Fibroblast of lung (primary cell): Measurements from ENCODE around the gene ADCK1. TPM values are rescaled to one million over a fixed set of nuclear protein-coding genes. Genes with fewer than 3 reads are reported as not detected.

Experiments used
- DNase-seq, 2 donors: peaks; one replicate each; pipeline versions ENCODE4 v3.0.0 to v3.0.0-alpha.2; 2010; ENCODE audit warnings: low read depth in 2 of 2
- H2AFZ ChIP-seq: 2 replicates; pipeline ENCODE4 v1.5.1; 2012; ENCODE audit warnings: low read length, control low read depth, inconsistent platforms
- H3K27ac ChIP-seq: 2 replicates; pipeline ENCODE4 v1.5.1; 2011; ENCODE audit warnings: low read length, control low read depth; ENCODE audit not compliant: insufficient read depth
- H3K27me3 ChIP-seq: 2 replicates; pipeline ENCODE4 v1.5.1; 2011; ENCODE audit warnings: mild to moderate bottlenecking, low read length; ENCODE audit not compliant: control insufficient read depth, insufficient read depth
- H3K36me3 ChIP-seq: 2 replicates; pipeline ENCODE4 v1.5.1; 2011; ENCODE audit warnings: low read length; ENCODE audit not compliant: control insufficient read depth, insufficient read depth
- H3K4me1 ChIP-seq: 2 replicates; pipeline ENCODE4 v1.5.1; 2011; ENCODE audit warnings: low read length; ENCODE audit not compliant: control insufficient read depth, insufficient read depth; ENCODE audit errors: extremely low read depth
- H3K4me2 ChIP-seq: 2 replicates; pipeline ENCODE4 v1.5.1; 2011; ENCODE audit warnings: low read length, control low read depth; ENCODE audit not compliant: insufficient read depth; ENCODE audit errors: extremely low read depth
- H3K4me3 ChIP-seq, 4 experiments: fragments of 200-600 bp in 1 of 4; sonication (generic) in 1 of 4; replicated peaks in 1 of 4; 2 replicates each; pipeline ENCODE4 v1.5.1; 2011 to 2016; ENCODE audit warnings: low read length in 4 of 4, low read depth in 3 of 4, mild to moderate bottlenecking in 3 of 4, control low read depth in 2 of 4, inconsistent platforms in 1 of 4, mixed read lengths in 1 of 4; ENCODE audit not compliant: insufficient read depth in 1 of 4; ENCODE audit errors: control extremely low read depth in 1 of 4
- H3K79me2 ChIP-seq: 2 replicates; pipeline ENCODE4 v1.5.1; 2012; ENCODE audit warnings: mild to moderate bottlenecking, low read length, inconsistent platforms; ENCODE audit not compliant: control insufficient read depth, insufficient read depth
- H3K9ac ChIP-seq: 2 replicates; pipeline ENCODE4 v1.5.1; 2011; ENCODE audit warnings: mild to moderate bottlenecking, low read length, control low read depth; ENCODE audit not compliant: insufficient read depth
- H3K9me3 ChIP-seq: 2 replicates; pipeline ENCODE4 v1.5.1; 2012; ENCODE audit warnings: low read depth, low read length; ENCODE audit not compliant: control insufficient read depth, insufficient read depth
- H4K20me1 ChIP-seq: 2 replicates; pipeline ENCODE4 v1.5.1; 2011; ENCODE audit warnings: low read length; ENCODE audit not compliant: control insufficient read depth, insufficient read depth; ENCODE audit errors: extremely low read depth
- EZH2 ChIP-seq: IDR thresholded peaks from 2 replicates; pipeline ENCODE4 v1.5.1; 2012; ENCODE audit warnings: low read length, control low read depth, mild to moderate bottlenecking; ENCODE audit errors: missing control alignments
- polyA plus RNA-seq, 2 donors: library from polyadenylated mRNA; depleted of rRNA in 1 of 2; stranded (reverse) in 1 of 2; unstranded in 1 of 2; fragments of >200 nt; gene quantifications; 2 replicates each; pipeline ENCODE4 v1.2.1, GENCODE V29; 2011 to 2012; ENCODE audit warnings: missing spikeins in 1 of 2
- total RNA-seq: library from RNA; depleted of rRNA; stranded (reverse); fragments of >200 nt; gene quantifications from 2 replicates; pipeline ENCODE4 v1.2.1, GENCODE V29; 2014
- TF ChIP-seq, protein P1 (sequence below), 2 donors: IDR thresholded peaks in 1 of 2; conservative IDR thresholded peaks in 1 of 2; 1 replicate in 1 of 2; 2 replicates in 1 of 2; pipeline ENCODE4 v1.5.1; 2011 to 2012; ENCODE audit warnings: low read length in 2 of 2, control low read depth in 1 of 2, inconsistent platforms in 1 of 2, low read depth in 1 of 2, mild to moderate bottlenecking in 1 of 2

Gene ADCK1
- total and polyA plus RNA-seq, 2 donors (not counting 1 experiment from before 2014, with no cell fraction given): 4.6 to 4.8 TPM

DNA sequence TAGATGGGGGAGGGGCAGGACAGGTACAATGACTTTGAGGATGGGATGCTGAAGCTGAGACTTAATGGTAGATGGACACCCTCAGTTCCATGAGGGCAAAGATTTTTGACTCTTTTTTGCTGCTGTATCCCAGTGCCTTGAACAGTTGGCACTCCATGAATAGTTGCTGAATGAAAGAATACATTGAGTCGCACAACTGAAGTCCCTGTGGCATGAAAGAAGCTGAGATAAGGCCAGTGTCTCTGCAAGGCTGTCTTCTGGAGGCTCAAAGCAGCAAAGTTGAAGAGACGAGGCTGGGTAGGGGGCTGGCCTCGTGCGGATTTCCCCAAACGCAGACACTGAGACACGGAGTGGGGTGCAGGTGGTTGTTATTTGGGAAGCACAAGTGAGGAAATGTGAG, 179.3 kb downstream of the ADCK1 start:
- no peak overlapping the region for H2AFZ ChIP-seq
- no peaks in the 10 kb centered on the region for H3K79me2 ChIP-seq
- no peak overlapping the region for H3K4me2 ChIP-seq
- TF ChIP-seq, protein P1, sequence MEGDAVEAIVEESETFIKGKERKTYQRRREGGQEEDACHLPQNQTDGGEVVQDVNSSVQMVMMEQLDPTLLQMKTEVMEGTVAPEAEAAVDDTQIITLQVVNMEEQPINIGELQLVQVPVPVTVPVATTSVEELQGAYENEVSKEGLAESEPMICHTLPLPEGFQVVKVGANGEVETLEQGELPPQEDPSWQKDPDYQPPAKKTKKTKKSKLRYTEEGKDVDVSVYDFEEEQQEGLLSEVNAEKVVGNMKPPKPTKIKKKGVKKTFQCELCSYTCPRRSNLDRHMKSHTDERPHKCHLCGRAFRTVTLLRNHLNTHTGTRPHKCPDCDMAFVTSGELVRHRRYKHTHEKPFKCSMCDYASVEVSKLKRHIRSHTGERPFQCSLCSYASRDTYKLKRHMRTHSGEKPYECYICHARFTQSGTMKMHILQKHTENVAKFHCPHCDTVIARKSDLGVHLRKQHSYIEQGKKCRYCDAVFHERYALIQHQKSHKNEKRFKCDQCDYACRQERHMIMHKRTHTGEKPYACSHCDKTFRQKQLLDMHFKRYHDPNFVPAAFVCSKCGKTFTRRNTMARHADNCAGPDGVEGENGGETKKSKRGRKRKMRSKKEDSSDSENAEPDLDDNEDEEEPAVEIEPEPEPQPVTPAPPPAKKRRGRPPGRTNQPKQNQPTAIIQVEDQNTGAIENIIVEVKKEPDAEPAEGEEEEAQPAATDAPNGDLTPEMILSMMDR (conservative IDR thresholded peaks at IDR 0.05 in 1 of 2, IDR thresholded peaks at IDR 0.05 in 1 of 2; ENCODE audit: low read depth in 1 of 2, low read length in 2 of 2): no peak
- no peak for TF ChIP-seq EZH2
- no peak overlapping the region for H3K9ac ChIP-seq
- no peaks in the 10 kb centered on the region for H4K20me1 ChIP-seq
- no peaks in the 10 kb centered on the region for H3K4me1 ChIP-seq
- no peaks in the 10 kb centered on the region for H3K9me3 ChIP-seq
- no peaks in the 10 kb centered on the region for H3K36me3 ChIP-seq
- no peak for DNase-seq
- H3K27me3 ChIP-seq: peaks cover 14% of the 10 kb centered on the region
- no peak overlapping the region for H3K27ac ChIP-seq
- H3K4me3 ChIP-seq: no peak overlapping the region

DNA sequence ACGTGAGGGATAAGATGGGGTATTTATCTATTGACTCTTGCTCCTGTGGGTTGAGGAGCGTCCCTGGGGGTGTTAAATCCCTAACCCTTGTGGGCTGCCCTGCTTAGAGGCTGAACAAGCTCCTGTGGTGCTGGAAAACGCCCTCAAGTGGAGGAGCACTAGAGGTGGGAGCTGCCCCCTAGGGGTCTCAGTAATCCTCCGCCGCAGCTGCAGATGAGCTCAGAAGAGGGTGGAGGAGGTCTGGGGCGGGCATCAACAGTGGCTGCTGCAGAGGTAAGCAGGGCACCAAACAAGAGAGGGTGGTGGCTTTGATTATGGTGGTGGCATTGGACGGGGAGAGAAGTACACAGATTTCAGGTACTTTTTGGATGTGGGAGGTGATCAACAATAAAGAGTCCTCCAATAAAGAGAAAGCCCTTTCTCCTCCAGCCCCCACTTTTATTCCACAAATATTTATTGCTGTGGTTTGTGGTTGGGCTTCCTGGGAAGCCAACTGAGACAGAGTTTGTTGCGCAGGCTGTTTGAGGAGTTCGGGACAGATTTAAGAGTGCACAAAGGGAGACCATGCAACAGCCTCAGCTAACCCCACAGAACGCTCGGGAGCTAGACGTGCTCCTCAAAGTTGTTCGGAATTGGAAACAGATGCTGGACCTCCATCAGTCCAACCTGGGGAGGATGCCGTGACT, 179.9 kb downstream of the ADCK1 start:
- Histone ChIP-seq H4K20me1 (no peaks in the 10 kb centered on the region), H3K27ac (no peak overlapping the region), H3K36me3 (no peaks in the 10 kb centered on the region), H3K9ac (no peak overlapping the region), H3K4me1 (peaks cover under 1% of the 10 kb centered on the region), H2AFZ (no peak overlapping the region), H3K4me2 (no peak overlapping the region), H3K9me3 (no peaks in the 10 kb centered on the region), H3K4me3 (no peak overlapping the region), H3K27me3 (peaks cover 14% of the 10 kb centered on the region), H3K79me2 (no peaks in the 10 kb centered on the region)
- DNase-seq: peak in 1 of 2 donors; percentile 60
- TF ChIP-seq, protein P1 (conservative IDR thresholded peaks at IDR 0.05 in 1 of 2, IDR thresholded peaks at IDR 0.05 in 1 of 2; ENCODE audit: low read depth in 1 of 2, low read length in 2 of 2): no peak
- no peak for TF ChIP-seq EZH2

DNA sequence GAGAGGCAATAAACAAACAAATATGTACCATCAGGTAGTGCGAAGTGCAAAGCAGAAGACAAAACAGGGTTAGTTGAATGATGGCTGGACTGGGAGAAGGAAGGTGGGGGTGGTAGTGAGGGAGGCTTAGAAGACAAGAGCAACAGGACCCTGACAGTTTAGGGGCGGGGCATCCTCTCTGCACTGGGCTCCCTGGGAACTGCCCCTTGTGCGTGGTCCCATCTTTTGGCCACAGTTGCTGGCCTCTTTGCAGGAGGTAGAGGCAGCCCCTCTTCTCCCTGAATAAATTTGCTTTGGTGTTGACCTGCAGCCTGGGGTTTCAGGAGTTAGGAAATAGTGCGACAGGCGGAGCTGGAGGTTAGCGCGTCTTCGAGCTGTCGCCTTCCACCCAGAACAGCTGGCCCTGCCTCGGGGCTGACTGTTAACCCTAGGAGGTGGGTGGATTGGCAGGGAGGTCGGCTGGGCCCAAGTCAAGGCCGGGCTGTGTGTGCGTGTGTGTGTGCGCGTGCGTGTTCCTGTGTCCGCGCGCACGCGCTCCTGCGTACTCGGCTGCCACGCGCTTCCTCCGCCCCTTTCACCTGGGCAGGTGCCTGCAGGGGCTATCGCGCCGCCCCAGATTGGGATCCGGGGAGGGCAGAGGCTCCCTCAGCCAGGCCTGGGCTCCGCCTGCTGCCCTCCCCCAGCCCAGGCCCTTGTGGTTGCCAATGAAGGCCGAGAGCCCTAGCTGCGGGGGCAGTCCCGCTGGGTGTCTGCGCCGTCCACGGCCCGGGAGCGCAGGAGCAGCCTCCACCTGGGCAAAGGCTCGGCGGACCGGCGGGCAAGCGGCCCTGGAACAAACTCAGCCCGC, 180.8 kb downstream of the ADCK1 start:
- Histone ChIP-seq H3K27ac (no peak overlapping the region), H4K20me1 (no peaks in the 10 kb centered on the region), H3K4me2 (peak overlapping the region; percentile 25), H3K4me3 (peak overlapping the region in 1 of 4 experiments; percentile 37), H2AFZ (no peak overlapping the region), H3K79me2 (no peaks in the 10 kb centered on the region), H3K9ac (no peak overlapping the region), H3K27me3 (peaks cover 14% of the 10 kb centered on the region), H3K36me3 (no peaks in the 10 kb centered on the region), H3K9me3 (no peaks in the 10 kb centered on the region), H3K4me1 (peaks cover 2% of the 10 kb centered on the region)
- TF ChIP-seq, protein P1 (conservative IDR thresholded peaks at IDR 0.05 in 1 of 2, IDR thresholded peaks at IDR 0.05 in 1 of 2; ENCODE audit: low read depth in 1 of 2, low read length in 2 of 2): no peak
- no peak for TF ChIP-seq EZH2
- DNase-seq: peak in 1 of 2 donors; percentile 13
